K562 (cell line): ENCODE data around the gene SMAD3. TPM values are rescaled to one million over a fixed set of nuclear protein-coding genes. Genes with fewer than 3 reads are reported as not detected.

Source experiments
- ARHGAP35 ChIP-seq: fragments of 450-650 bp; IDR thresholded peaks from 2 replicates; pipeline ENCODE4 v1.6.1; 2018; ENCODE audit not compliant: partially characterized antibody
- DPF2 ChIP-seq: fragments of 450-650 bp; IDR thresholded peaks from 2 replicates; pipeline ENCODE4 v1.6.1; 2016
- ELF2 ChIP-seq: fragments of 250-450 bp; sonication (Bioruptor Pico); IDR thresholded peaks from 2 replicates; pipeline ENCODE4 v1.5.0; 2021; ENCODE audit warnings: mild to moderate bottlenecking
- ELK1 ChIP-seq: sonication (generic); formaldehyde crosslinking; IDR thresholded peaks from 2 replicates; pipeline ENCODE4 v1.8.1; 2022; ENCODE audit warnings: missing genetic modification reagents
- GATAD2A ChIP-seq: fragments of 450-650 bp; IDR thresholded peaks from 2 replicates; pipeline ENCODE4 v1.6.1; 2017
- KAT2B ChIP-seq: IDR thresholded peaks from one replicate; pipeline ENCODE4 v1.6.1; 2012; ENCODE audit warnings: low read depth, mild to moderate bottlenecking, control low read depth, inconsistent platforms, low read length, moderate library complexity
- MEF2A ChIP-seq: IDR thresholded peaks from 2 replicates; pipeline ENCODE4 v1.6.1; 2011; ENCODE audit warnings: low read depth, mild to moderate bottlenecking, low read length, moderate library complexity; ENCODE audit not compliant: control insufficient read depth
- NUFIP1 ChIP-seq: fragments of 450-650 bp; IDR thresholded peaks from 2 replicates; pipeline ENCODE4 v1.6.1; 2018; ENCODE audit not compliant: partially characterized antibody
- OTX1 ChIP-seq: fragments of 450-650 bp; formaldehyde crosslinking; IDR thresholded peaks from 2 replicates; pipeline ENCODE4 v1.4.0; 2022; ENCODE audit warnings: mild to moderate bottlenecking
- PCBP2 ChIP-seq: fragments of 200-400 bp; formaldehyde crosslinking; IDR thresholded peaks from 2 replicates; pipeline ENCODE4 v1.6.1; 2018; ENCODE audit warnings: low read length, low read depth, mild to moderate bottlenecking, moderate library complexity; ENCODE audit not compliant: poor library complexity, severe bottlenecking
- RBFOX2 ChIP-seq: fragments of 200-400 bp; formaldehyde crosslinking; IDR thresholded peaks from 2 replicates; pipeline ENCODE4 v1.6.1; 2017; ENCODE audit warnings: low read depth, mild to moderate bottlenecking, low read length, moderate library complexity
- SMAD1 ChIP-seq: fragments of 150-350 bp; IDR thresholded peaks from 2 replicates; pipeline ENCODE4 v1.6.1; 2014; ENCODE audit warnings: low read length, low read depth; ENCODE audit not compliant: partially characterized antibody
- TCF3 ChIP-seq: sonication (generic); formaldehyde crosslinking; IDR thresholded peaks from 2 replicates; pipeline ENCODE4 v1.4.0; 2020; ENCODE audit warnings: mild to moderate bottlenecking, missing genetic modification reagents
- TEAD1 ChIP-seq, 2 experiments: fragments of 450-650 bp in 1 of 2; sonication (generic) in 1 of 2; formaldehyde crosslinking; IDR thresholded peaks; 2 replicates each; pipeline versions ENCODE4 v1.4.0 to v1.8.0; 2020 to 2022; ENCODE audit warnings: mild to moderate bottlenecking in 2 of 2, missing genetic modification reagents in 1 of 2
- ZBTB7A ChIP-seq: IDR thresholded peaks from 2 replicates; pipeline ENCODE4 v1.6.1; 2011; ENCODE audit warnings: low read depth, mild to moderate bottlenecking, low read length, moderate library complexity, borderline replicate concordance; ENCODE audit not compliant: control insufficient read depth
- ZC3H4 ChIP-seq: sonication (generic); formaldehyde crosslinking; IDR thresholded peaks from 2 replicates; pipeline ENCODE4 v1.9.0; 2021; ENCODE audit warnings: missing genetic modification reagents, borderline replicate concordance
- ZKSCAN3 ChIP-seq: fragments of 250-450 bp; sonication (Bioruptor Pico); IDR thresholded peaks from 2 replicates; pipeline ENCODE4 v1.4.0; 2020
- ZNF121 ChIP-seq: sonication (generic); formaldehyde crosslinking; conservative IDR thresholded peaks from 2 replicates; pipeline ENCODE4 v1.8.0; 2022; ENCODE audit warnings: missing genetic modification reagents
- ZNF212 ChIP-seq: fragments of 450-650 bp; formaldehyde crosslinking; IDR thresholded peaks from 2 replicates; pipeline ENCODE4 v1.4.0; 2020; ENCODE audit warnings: mild to moderate bottlenecking
- ZNF398 ChIP-seq: fragments of 250-450 bp; sonication (Bioruptor Pico); IDR thresholded peaks from 2 replicates; pipeline ENCODE4 v1.8.0; 2021; ENCODE audit warnings: moderate library complexity, mild to moderate bottlenecking, inconsistent platforms
- polyA plus RNA-seq, 8 experiments: library from polyadenylated mRNA; depleted of rRNA in 4 of 8; stranded (reverse) in 5 of 8; unstranded in 3 of 8; fragments of >200 nt; fragmentation: Nextera tagmentation in 2 of 8; fragmentation: Illumina TruSeq in 1 of 8; extraction: Ambion mirVana in 2 of 8; extraction: Trizol in 1 of 8; gene quantifications; 2 replicates each; pipeline versions ENCODE4 v1.2.1 to v1.2.3, GENCODE V29; 2011 to 2014; ENCODE audit warnings: inconsistent platforms in 1 of 8, missing spikeins in 1 of 8
- total RNA-seq, 7 experiments: library from RNA; depleted of rRNA in 6 of 7; stranded (reverse); fragments of >200 nt in 6 of 7; fragmentation: Illumina TruSeq in 2 of 7; extraction: Trizol in 2 of 7; gene quantifications; 2 replicates each; pipeline versions ENCODE4 v1.2.1 to v1.2.3, GENCODE V29; 2011 to 2021; ENCODE audit warnings: low replicate concordance in 1 of 7
- TF ChIP-seq, protein P1 (sequence below): fragments of 250-450 bp; sonication (Bioruptor Pico); IDR thresholded peaks from 2 replicates; pipeline ENCODE4 v1.5.0; 2021
- TF ChIP-seq, protein P2 (sequence below): sonication (generic); formaldehyde crosslinking; IDR thresholded peaks from 2 replicates; pipeline ENCODE4 v1.9.0; 2022; ENCODE audit warnings: mild to moderate bottlenecking, missing genetic modification reagents
- TF ChIP-seq, protein P3 (sequence below): sonication (generic); formaldehyde crosslinking; IDR thresholded peaks from 2 replicates; pipeline ENCODE4 v1.5.0; 2020; ENCODE audit warnings: missing genetic modification reagents

Gene SMAD3
- total and polyA plus RNA-seq, 9 of the 15 experiments (the other 6 are each of a cell fraction or from before 2014, with no cell fraction given), result 4.3 to 39.2 (median 11.1) TPM

DNA sequence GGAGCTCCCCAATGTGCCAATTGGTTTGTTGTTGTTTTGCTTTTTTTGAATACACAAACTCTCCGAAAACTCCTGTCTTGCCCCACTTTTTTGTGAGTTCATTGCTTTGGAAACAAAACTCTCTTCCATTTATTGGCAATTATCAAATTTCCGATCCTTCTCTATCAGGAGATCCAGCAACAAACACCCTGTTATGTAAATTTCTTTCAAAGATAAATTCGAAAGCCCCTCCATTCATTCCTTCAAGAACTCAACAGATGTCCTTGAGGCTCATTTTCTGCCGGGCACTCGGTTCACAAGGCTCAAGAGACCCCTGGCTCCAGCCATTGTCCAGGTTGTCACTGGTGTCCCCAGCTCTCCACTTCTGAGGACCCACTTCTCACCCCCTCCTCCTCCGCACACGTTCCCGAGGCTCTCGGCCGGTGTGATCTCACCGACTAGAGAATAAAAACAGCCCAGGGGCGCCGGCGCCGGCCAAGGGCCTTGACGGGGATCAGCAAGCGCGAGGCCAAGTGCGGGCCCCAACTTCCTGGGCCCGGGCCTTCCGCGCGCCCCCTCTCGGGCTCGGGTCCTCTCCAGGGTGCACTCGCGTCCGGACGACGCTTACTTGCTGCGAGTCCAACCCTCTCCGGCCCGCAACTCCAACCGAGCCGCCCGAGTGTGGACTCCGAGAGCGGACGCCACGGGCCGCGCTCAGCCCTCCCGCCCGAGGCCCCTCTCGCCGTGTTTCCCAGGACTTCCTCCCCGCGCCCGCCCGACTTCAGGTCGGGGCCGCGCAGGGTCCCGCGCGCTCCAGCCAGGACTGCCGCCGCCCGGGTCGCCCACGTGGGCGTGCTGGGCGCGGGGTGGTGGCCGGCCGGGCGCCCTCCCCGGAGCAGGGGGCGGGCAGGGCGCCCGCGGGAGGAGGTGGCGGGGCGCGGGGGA is 533 bp upstream of the SMAD3 start (continued):
- TF ChIP-seq DPF2, result no peak
- no peak for TF ChIP-seq ARHGAP35
- 0 out of 2 replicates have a peak, but pooled peaks have one; percentile 26 for TF ChIP-seq GATAD2A
- no peak for TF ChIP-seq SMAD1
- TF ChIP-seq TEAD1 (CRISPR knock-in tag; IDR thresholded peaks at IDR 0.05), result peak in 1 of 2 experiments; percentile 35; a peak in 1 of 4 replicates
- no peak for TF ChIP-seq ZNF398 (CRISPR knock-in tag)
- TF ChIP-seq OTX1 (CRISPR knock-in tag), result no peak
- no peak for TF ChIP-seq NUFIP1
- TF ChIP-seq ZNF212 (CRISPR knock-in tag), result no peak
- TF ChIP-seq ELK1, result no peak
- no peak for TF ChIP-seq MEF2A
- TF ChIP-seq, protein P1, sequence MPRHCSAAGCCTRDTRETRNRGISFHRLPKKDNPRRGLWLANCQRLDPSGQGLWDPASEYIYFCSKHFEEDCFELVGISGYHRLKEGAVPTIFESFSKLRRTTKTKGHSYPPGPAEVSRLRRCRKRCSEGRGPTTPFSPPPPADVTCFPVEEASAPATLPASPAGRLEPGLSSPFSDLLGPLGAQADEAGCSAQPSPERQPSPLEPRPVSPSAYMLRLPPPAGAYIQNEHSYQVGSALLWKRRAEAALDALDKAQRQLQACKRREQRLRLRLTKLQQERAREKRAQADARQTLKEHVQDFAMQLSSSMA (CRISPR knock-in tag), result no peak
- peak; percentile 84; the same call in 1 of the 2 replicates for TF ChIP-seq ZBTB7A
- TF ChIP-seq ZKSCAN3, result no peak
- TF ChIP-seq PCBP2, result no peak
- peak; percentile 50; the same call in 1 of the 2 replicates for TF ChIP-seq ZC3H4
- peak; percentile 79 for TF ChIP-seq RBFOX2
- TF ChIP-seq TCF3 (CRISPR knock-in tag), result 0 out of 2 replicates have a peak, but pooled peaks have one; percentile 7
- no peak for TF ChIP-seq ZNF121 (CRISPR knock-in tag)
- TF ChIP-seq, protein P2, sequence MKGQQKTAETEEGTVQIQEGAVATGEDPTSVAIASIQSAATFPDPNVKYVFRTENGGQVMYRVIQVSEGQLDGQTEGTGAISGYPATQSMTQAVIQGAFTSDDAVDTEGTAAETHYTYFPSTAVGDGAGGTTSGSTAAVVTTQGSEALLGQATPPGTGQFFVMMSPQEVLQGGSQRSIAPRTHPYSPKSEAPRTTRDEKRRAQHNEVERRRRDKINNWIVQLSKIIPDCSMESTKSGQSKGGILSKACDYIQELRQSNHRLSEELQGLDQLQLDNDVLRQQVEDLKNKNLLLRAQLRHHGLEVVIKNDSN (CRISPR knock-in tag), result no peak
- TF ChIP-seq, protein P3, sequence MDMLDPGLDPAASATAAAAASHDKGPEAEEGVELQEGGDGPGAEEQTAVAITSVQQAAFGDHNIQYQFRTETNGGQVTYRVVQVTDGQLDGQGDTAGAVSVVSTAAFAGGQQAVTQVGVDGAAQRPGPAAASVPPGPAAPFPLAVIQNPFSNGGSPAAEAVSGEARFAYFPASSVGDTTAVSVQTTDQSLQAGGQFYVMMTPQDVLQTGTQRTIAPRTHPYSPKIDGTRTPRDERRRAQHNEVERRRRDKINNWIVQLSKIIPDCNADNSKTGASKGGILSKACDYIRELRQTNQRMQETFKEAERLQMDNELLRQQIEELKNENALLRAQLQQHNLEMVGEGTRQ (CRISPR knock-in tag), result peak; percentile 9; the same call in 1 of the 2 replicates
- no peak for TF ChIP-seq KAT2B
- 0 out of 2 replicates have a peak, but pooled peaks have one; percentile 33 for TF ChIP-seq ELF2
